Mesothelial cell of epicardium (in vitro differentiated cells): ENCODE results near the gene TAS1R1. TPM values are rescaled to one million over a fixed set of nuclear protein-coding genes. Genes with fewer than 3 reads are reported as not detected.

Experiments
- DNase-seq, 2 experiments: peaks; one replicate each; pipeline ENCODE4 v3.0.0; 2021; ENCODE audit warnings: low spot score in 2 of 2; ENCODE audit not compliant: unreplicated experiment in 2 of 2
- H3K27ac Mint-ChIP-seq: 2 replicates; pipeline ENCODE4 v1.8.0; 2021; ENCODE audit warnings: mixed read lengths
- H3K27me3 Mint-ChIP-seq: 2 replicates; pipeline ENCODE4 v1.8.0; 2021; ENCODE audit warnings: low read depth, mixed read lengths
- H3K36me3 Mint-ChIP-seq: 2 replicates; pipeline ENCODE4 v1.8.0; 2021; ENCODE audit warnings: mixed read lengths
- H3K4me1 Mint-ChIP-seq: 2 replicates; pipeline ENCODE4 v1.8.0; 2021; ENCODE audit warnings: mixed read lengths
- H3K4me3 Mint-ChIP-seq: 2 replicates; pipeline ENCODE4 v1.8.0; 2021; ENCODE audit warnings: mild to moderate bottlenecking, moderate library complexity, mixed read lengths
- H3K9me3 Mint-ChIP-seq: 2 replicates; pipeline ENCODE4 v1.8.0; 2021; ENCODE audit warnings: mixed read lengths
- total RNA-seq: library from RNA; stranded (reverse); gene quantifications from 3 replicates; pipeline ENCODE4 v1.2.1, GENCODE V29; 2021
- TF ChIP-seq, protein P1 (sequence below): fragments of 200-600 bp; sonication (generic); IDR thresholded peaks from one replicate; pipeline ENCODE4 v1.5.0; 2021; ENCODE audit warnings: antibody characterized with exemption; ENCODE audit not compliant: unreplicated experiment

TAS1R1 gene
- total RNA-seq, 1 donor from 2014 or later, result not detected

GRCh38 chr1:6515771-6516170 is 39.3 kb upstream of the TAS1R1 start:
- H3K27me3 Mint-ChIP-seq, result no peaks in the 10 kb centered on the region
- H3K4me1 Mint-ChIP-seq, result peaks cover 46% of the 10 kb centered on the region
- DNase-seq, result no peak
- TF ChIP-seq, protein P1, sequence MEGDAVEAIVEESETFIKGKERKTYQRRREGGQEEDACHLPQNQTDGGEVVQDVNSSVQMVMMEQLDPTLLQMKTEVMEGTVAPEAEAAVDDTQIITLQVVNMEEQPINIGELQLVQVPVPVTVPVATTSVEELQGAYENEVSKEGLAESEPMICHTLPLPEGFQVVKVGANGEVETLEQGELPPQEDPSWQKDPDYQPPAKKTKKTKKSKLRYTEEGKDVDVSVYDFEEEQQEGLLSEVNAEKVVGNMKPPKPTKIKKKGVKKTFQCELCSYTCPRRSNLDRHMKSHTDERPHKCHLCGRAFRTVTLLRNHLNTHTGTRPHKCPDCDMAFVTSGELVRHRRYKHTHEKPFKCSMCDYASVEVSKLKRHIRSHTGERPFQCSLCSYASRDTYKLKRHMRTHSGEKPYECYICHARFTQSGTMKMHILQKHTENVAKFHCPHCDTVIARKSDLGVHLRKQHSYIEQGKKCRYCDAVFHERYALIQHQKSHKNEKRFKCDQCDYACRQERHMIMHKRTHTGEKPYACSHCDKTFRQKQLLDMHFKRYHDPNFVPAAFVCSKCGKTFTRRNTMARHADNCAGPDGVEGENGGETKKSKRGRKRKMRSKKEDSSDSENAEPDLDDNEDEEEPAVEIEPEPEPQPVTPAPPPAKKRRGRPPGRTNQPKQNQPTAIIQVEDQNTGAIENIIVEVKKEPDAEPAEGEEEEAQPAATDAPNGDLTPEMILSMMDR, result no peak
- H3K27ac Mint-ChIP-seq, result no peak overlapping the region
- H3K9me3 Mint-ChIP-seq, result no peaks in the 10 kb centered on the region
- no peak overlapping the region for H3K4me3 Mint-ChIP-seq
- H3K36me3 Mint-ChIP-seq, result no peaks in the 10 kb centered on the region

DNA sequence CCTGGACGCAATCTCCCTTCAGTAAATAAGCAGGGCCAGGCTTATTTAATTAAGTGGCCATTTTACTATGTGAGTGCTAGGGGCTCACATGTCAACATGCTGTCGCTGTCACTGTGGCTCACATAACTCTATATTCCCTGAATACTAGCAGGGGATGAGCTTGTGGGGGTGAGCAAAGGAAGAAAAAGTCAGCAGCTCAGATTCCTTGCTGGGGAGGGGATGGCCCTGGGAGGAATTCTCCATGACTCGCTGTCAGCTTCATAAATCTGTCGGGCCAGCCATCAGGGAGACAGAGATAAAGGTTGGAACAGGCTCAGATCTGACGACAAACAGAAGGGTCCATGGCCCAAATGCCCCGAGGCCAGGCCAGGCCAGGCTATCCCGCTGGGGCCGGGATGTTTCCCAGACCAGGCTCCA is 37.7 kb upstream of the TAS1R1 start:
- Mint-ChIP-seq H3K4me1 (peaks cover 34% of the 10 kb centered on the region), H3K36me3 (no peaks in the 10 kb centered on the region), H3K27me3 (no peaks in the 10 kb centered on the region), H3K4me3 (peak overlapping the region; percentile 14), H3K9me3 (no peaks in the 10 kb centered on the region), H3K27ac (peak overlapping the region; percentile 71)
- no peak for DNase-seq
- TF ChIP-seq, protein P1, result no peak

DNA sequence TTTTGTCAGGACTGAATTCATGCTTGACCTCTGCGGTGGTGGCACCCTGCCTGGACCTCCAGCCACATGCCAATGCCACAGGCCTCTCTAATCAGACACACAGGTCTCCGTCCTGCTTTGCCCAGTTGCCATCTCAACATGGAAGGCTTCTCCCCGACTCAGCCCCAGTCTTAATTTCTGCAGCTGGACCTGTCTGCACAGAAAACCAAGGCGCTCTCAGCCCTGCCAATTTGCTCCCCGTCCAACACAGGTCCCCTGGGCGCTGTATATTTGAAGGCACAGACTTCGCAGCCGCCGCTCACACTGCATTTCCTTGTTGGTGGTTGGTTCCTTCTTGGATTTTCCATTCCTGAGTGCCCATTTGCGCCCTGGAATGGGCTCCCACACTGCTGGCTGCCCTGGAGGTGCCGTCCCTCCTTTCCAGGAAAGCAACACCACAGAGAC is 35.6 kb upstream of the TAS1R1 start:
- TF ChIP-seq, protein P1, result no peak
- Mint-ChIP-seq H3K4me1 (peaks cover 24% of the 10 kb centered on the region), H3K4me3 (no peak overlapping the region), H3K9me3 (no peaks in the 10 kb centered on the region), H3K36me3 (peaks cover 4% of the 10 kb centered on the region), H3K27me3 (no peaks in the 10 kb centered on the region), H3K27ac (peak overlapping the region; percentile 72)
- DNase-seq, result no peak

DNA sequence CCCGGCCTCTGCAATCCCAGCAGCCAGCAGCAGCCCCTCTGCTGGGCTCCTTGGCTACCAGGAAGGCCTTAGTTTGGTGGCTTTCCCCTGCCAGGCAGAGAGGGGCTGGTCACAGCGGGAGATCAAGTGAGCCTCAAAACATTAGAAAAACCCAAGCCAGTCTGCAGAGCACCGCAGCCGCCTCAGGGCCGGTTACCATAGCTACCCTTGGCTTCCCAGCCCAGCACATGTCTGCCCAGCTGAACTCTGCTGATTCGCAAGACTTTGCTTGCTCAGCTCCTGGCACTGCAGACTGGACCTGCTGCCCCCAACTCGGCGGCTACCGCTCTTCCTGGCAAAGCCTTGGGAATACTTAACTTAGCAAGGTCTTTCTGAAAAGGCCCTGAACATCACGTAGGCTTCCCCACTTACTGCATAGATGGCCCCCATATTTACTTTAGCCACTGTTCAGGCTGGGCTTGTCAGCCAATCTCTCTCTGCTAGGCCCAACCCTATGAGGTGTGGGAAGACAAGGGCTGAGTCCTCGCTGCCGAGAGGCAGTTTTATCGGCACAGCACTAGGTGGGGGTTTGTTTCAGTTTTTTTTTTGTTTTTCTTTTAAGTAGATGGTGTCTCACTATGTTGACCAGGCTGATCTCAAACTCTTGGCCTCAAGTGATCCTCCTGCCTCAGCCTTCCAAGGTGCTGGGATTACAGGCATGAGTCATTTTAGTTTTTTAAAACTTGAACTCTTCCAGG is 35.0 kb upstream of the TAS1R1 start:
- peak overlapping the region; percentile 87 for H3K27ac Mint-ChIP-seq
- TF ChIP-seq, protein P1, result no peak
- DNase-seq, result peak; percentile 58 to 80
- peaks cover 24% of the 10 kb centered on the region for H3K4me1 Mint-ChIP-seq
- H3K9me3 Mint-ChIP-seq, result no peaks in the 10 kb centered on the region
- no peaks in the 10 kb centered on the region for H3K27me3 Mint-ChIP-seq
- peaks cover 4% of the 10 kb centered on the region for H3K36me3 Mint-ChIP-seq
- no peak overlapping the region for H3K4me3 Mint-ChIP-seq

GRCh38 chr1:6521536-6521935 is 33.6 kb upstream of the TAS1R1 start:
- H3K9me3 Mint-ChIP-seq, result no peaks in the 10 kb centered on the region
- no peaks in the 10 kb centered on the region for H3K27me3 Mint-ChIP-seq
- peak overlapping the region; percentile 87 for H3K27ac Mint-ChIP-seq
- DNase-seq, result no peak
- H3K36me3 Mint-ChIP-seq, result peaks cover 14% of the 10 kb centered on the region
- TF ChIP-seq, protein P1, result no peak
- no peak overlapping the region for H3K4me3 Mint-ChIP-seq
- H3K4me1 Mint-ChIP-seq, result peaks cover 24% of the 10 kb centered on the region
